Keratinocyte (primary cell): ENCODE measurements around the gene HNRNPH3. TPM values are rescaled to one million over a fixed set of nuclear protein-coding genes. Genes with fewer than 3 reads are reported as not detected.

Experiments used
- DNase-seq: peaks from one replicate; pipeline ENCODE4 v3.0.0-alpha.2; 2011; ENCODE audit warnings: low read depth, missing footprints, low spot score
- FAIRE-seq: peaks from 2 replicates; lab custom pipeline; 2011; peaks lifted over from hg19 to GRCh38; lab: Jason Lieb, UNC
- H2AFZ ChIP-seq: 2 replicates; pipeline ENCODE4 v1.6.0; 2012; ENCODE audit warnings: low read length, control low read depth, inconsistent platforms; ENCODE audit not compliant: control insufficient read depth
- H3K27ac ChIP-seq: 2 replicates; pipeline ENCODE4 v1.5.1; 2011; ENCODE audit warnings: low read length; ENCODE audit not compliant: control insufficient read depth, insufficient read depth
- H3K27me3 ChIP-seq: 3 replicates; pipeline ENCODE4 v1.6.0; 2011; ENCODE audit warnings: low read length; ENCODE audit not compliant: control insufficient read depth, insufficient read depth; ENCODE audit errors: extremely low read depth
- H3K36me3 ChIP-seq, 2 experiments: 2 replicates in 1 of 2; 3 replicates in 1 of 2; pipeline ENCODE4 v1.5.1; 2011; ENCODE audit warnings: low read length in 2 of 2, mild to moderate bottlenecking in 1 of 2; ENCODE audit not compliant: control insufficient read depth in 2 of 2, insufficient read depth in 2 of 2; ENCODE audit errors: extremely low read depth in 1 of 2
- H3K4me1 ChIP-seq: 3 replicates; pipeline ENCODE4 v1.5.1; 2011; ENCODE audit warnings: low read length; ENCODE audit not compliant: control insufficient read depth, insufficient read depth; ENCODE audit errors: extremely low read depth
- H3K4me2 ChIP-seq: 3 replicates; pipeline ENCODE4 v1.6.0; 2011; ENCODE audit warnings: low read depth, low read length; ENCODE audit not compliant: control insufficient read depth, insufficient read depth; ENCODE audit errors: extremely low read depth
- H3K4me3 ChIP-seq, 3 experiments: fragments of 200-600 bp in 1 of 3; sonication (generic) in 1 of 3; 2 replicates in 2 of 3; 3 replicates in 1 of 3; pipeline ENCODE4 v1.5.1; 2011 to 2016; ENCODE audit warnings: low read length in 3 of 3, mild to moderate bottlenecking in 3 of 3, control low read depth in 2 of 3, inconsistent platforms in 1 of 3, low read depth in 1 of 3, mixed read lengths in 1 of 3, mixed run types in 1 of 3, moderate library complexity in 1 of 3; ENCODE audit not compliant: control insufficient read depth in 2 of 3, insufficient read depth in 2 of 3; ENCODE audit errors: extremely low read depth in 1 of 3
- H3K79me2 ChIP-seq: 2 replicates; pipeline ENCODE4 v1.6.0; 2012; ENCODE audit warnings: low read length; ENCODE audit not compliant: control insufficient read depth, insufficient read depth
- H3K9ac ChIP-seq: 3 replicates; pipeline ENCODE4 v1.6.0; 2011; ENCODE audit warnings: low read length; ENCODE audit not compliant: control insufficient read depth, insufficient read depth; ENCODE audit errors: extremely low read depth
- H3K9me1 ChIP-seq: 3 replicates; pipeline ENCODE4 v1.6.0; 2011; ENCODE audit warnings: low read length; ENCODE audit not compliant: control insufficient read depth, insufficient read depth; ENCODE audit errors: extremely low read depth
- H3K9me3 ChIP-seq: 2 replicates; pipeline ENCODE4 v1.5.1; 2012; ENCODE audit warnings: low read depth, low read length; ENCODE audit not compliant: control insufficient read depth
- H4K20me1 ChIP-seq: 3 replicates; pipeline ENCODE4 v1.6.0; 2011; ENCODE audit warnings: low read length; ENCODE audit not compliant: control insufficient read depth, insufficient read depth; ENCODE audit errors: extremely low read depth
- CTCF ChIP-seq, 3 experiments: IDR thresholded peaks in 1 of 3; conservative IDR thresholded peaks in 1 of 3; optimal IDR thresholded peaks in 1 of 3; 2 replicates in 2 of 3; 3 replicates in 1 of 3; pipeline versions ENCODE3 to v1.5.1; 2011; ENCODE audit warnings: low read length in 3 of 3, mild to moderate bottlenecking in 3 of 3, moderate library complexity in 2 of 3, control low read depth in 1 of 3, inconsistent platforms in 1 of 3; ENCODE audit not compliant: insufficient read depth in 2 of 3; ENCODE audit errors: extremely low read depth in 1 of 3
- EZH2 ChIP-seq: IDR thresholded peaks from one replicate; pipeline ENCODE4 v1.6.1; 2012; ENCODE audit warnings: inconsistent platforms, mild to moderate bottlenecking, low read length, moderate library complexity
- dilution Hi-C: fragments of 300-500 bp; cut with MboI; formaldehyde crosslinking; loops from one replicate; pipeline ENCODE4 v1.7.0; 2020; ENCODE audit warnings: low sequenced_read_pairs; ENCODE audit not compliant: extremely low pct_ligation_motif_present
- polyA plus RNA-seq, 5 experiments: library from polyadenylated mRNA; depleted of rRNA in 3 of 5; stranded (reverse) in 3 of 5; stranded (forward) in 1 of 5; unstranded in 1 of 5; fragments of >200 nt; gene quantifications; 1 replicate in 1 of 5; 2 replicates in 3 of 5; 3 replicates in 1 of 5; pipeline versions ENCODE4 v1.2.1 to v1.2.3, GENCODE V29; 2011 to 2012; ENCODE audit warnings: missing spikeins in 2 of 5, low read depth in 1 of 5, low replicate concordance in 1 of 5

Gene HNRNPH3
- polyA plus RNA-seq, 1 donor (not counting 4 experiments of a cell fraction or from before 2014, with no cell fraction given), result 108 TPM

GRCh38 chr10:68345621-68346020, 13.8 kb downstream of the HNRNPH3 start:
- Histone ChIP-seq H3K79me2 (peaks cover 8% of the 10 kb centered on the region), H3K9me3 (no peaks in the 10 kb centered on the region), H3K9ac (no peak overlapping the region), H3K4me2 (no peak overlapping the region), H3K9me1 (no peaks in the 10 kb centered on the region), H4K20me1 (peaks cover 2% of the 10 kb centered on the region), H3K36me3 (peaks cover 11 to 12% of the 10 kb centered on the region in 2 experiments), H3K4me1 (no peaks in the 10 kb centered on the region), H2AFZ (no peak overlapping the region), H3K27ac (no peak overlapping the region), H3K27me3 (no peaks in the 10 kb centered on the region), H3K4me3 (no peak overlapping the region)
- FAIRE-seq (no peak), DNase-seq (no peak)
- TF ChIP-seq CTCF (optimal IDR thresholded peaks at IDR 0.05 in 1 of 3, IDR thresholded peaks at IDR 0.05 in 1 of 3, conservative IDR thresholded peaks at IDR 0.05 in 1 of 3; ENCODE audit: extremely low read depth in 1 of 3, insufficient read depth in 2 of 3, low read length in 3 of 3) (no peak), EZH2 (no peak)
- dilution Hi-C loops, result no loop called here

GRCh38 chr10:68346774-68347173, 14.9 kb downstream of the HNRNPH3 start:
- peaks cover 6 to 8% of the 10 kb centered on the region in 2 experiments for H3K36me3 ChIP-seq
- no peaks in the 10 kb centered on the region for H3K27me3 ChIP-seq
- no peak for FAIRE-seq
- H3K27ac ChIP-seq, result no peak overlapping the region
- H3K4me3 ChIP-seq, result no peak overlapping the region
- no peaks in the 10 kb centered on the region for H3K9me1 ChIP-seq
- no peak overlapping the region for H3K9ac ChIP-seq
- dilution Hi-C loops, result no loop called here
- H2AFZ ChIP-seq, result no peak overlapping the region
- no peak overlapping the region for H3K4me2 ChIP-seq
- no peaks in the 10 kb centered on the region for H3K9me3 ChIP-seq
- no peak for TF ChIP-seq EZH2
- H3K4me1 ChIP-seq, result no peaks in the 10 kb centered on the region
- no peaks in the 10 kb centered on the region for H4K20me1 ChIP-seq
- peaks cover 3% of the 10 kb centered on the region for H3K79me2 ChIP-seq
- DNase-seq, result no peak

- H3K79me2 ChIP-seq, result no peaks in the 10 kb centered on the region
- no peak overlapping the region for H3K27ac ChIP-seq
- H4K20me1 ChIP-seq, result no peaks in the 10 kb centered on the region
- H3K4me2 ChIP-seq, result no peak overlapping the region
- H3K9me3 ChIP-seq, result no peaks in the 10 kb centered on the region
- H3K9me1 ChIP-seq, result no peaks in the 10 kb centered on the region
- H3K36me3 ChIP-seq, result peaks cover 6 to 8% of the 10 kb centered on the region in 2 experiments
- H3K9ac ChIP-seq, result no peak overlapping the region
- no peak for DNase-seq
- no peak overlapping the region for H3K4me3 ChIP-seq
- no peak overlapping the region for H2AFZ ChIP-seq
- no peaks in the 10 kb centered on the region for H3K27me3 ChIP-seq
- FAIRE-seq, result peak; percentile 85
- peak; percentile 65 to 78 (median 77) for TF ChIP-seq CTCF (optimal IDR thresholded peaks at IDR 0.05 in 1 of 3, IDR thresholded peaks at IDR 0.05 in 1 of 3, conservative IDR thresholded peaks at IDR 0.05 in 1 of 3; ENCODE audit: extremely low read depth in 1 of 3, insufficient read depth in 2 of 3, low read length in 3 of 3)
- no peak for TF ChIP-seq EZH2
- H3K4me1 ChIP-seq, result no peaks in the 10 kb centered on the region
- dilution Hi-C loops, result no loop called here
Observed at GRCh38 chr10:68348265-68348741, 16.4 kb downstream of the HNRNPH3 start.
